Right kidney (tissue), 1 donor: ENCODE measurements around the gene RASGRF1.
A peak's percentile ranks its signal among the peaks of the same experiment; 100 is the strongest.
"Not testable (repeated sequence)": the region's sequence is repeated elsewhere in the genome, so short reads cannot be mapped to it uniquely, and the experiment has no call there.

Source experiments
- DNase-seq: peaks from one replicate; pipeline ENCODE4 v3.0.0-alpha.2; 2016

RASGRF1 gene

GRCh38 chr15:79006071-79006470 lies 84.5 kb downstream of the RASGRF1 start:
- no peak for DNase-seq

- no peak for DNase-seq
Observed at GRCh38 chr15:79004336-79004735, 86.2 kb downstream of the RASGRF1 start.

- no peak for DNase-seq
Observed at GRCh38 chr15:79003896-79004295, 86.7 kb downstream of the RASGRF1 start.

- DNase-seq = no peak
Observed at GRCh38 chr15:79003301-79003700, 87.3 kb downstream of the RASGRF1 start.

GRCh38 chr15:79002581-79002980 lies 88.0 kb downstream of the RASGRF1 start:
- no peak for DNase-seq

- DNase-seq = no peak
Observed at GRCh38 chr15:78999636-79000035, 90.9 kb downstream of the RASGRF1 start.

GRCh38 chr15:78998526-78998925 lies 92.1 kb downstream of the RASGRF1 start:
- DNase-seq = no peak

- DNase-seq = no peak
Observed at GRCh38 chr15:78997981-78998499, 92.5 kb downstream of the RASGRF1 start.

- no peak for DNase-seq
Observed at GRCh38 chr15:78996894-78997275, 93.7 kb downstream of the RASGRF1 start.

GRCh38 chr15:78995921-78996893 lies 94.4 kb downstream of the RASGRF1 start:
- DNase-seq = no peak

- DNase-seq = not testable (repeated sequence)
Observed at GRCh38 chr15:78995161-78995560, 95.4 kb downstream of the RASGRF1 start.

GRCh38 chr15:78993931-78994530 lies 96.5 kb downstream of the RASGRF1 start:
- DNase-seq = no peak

- DNase-seq = no peak
Observed at GRCh38 chr15:78993257-78993930, 97.2 kb downstream of the RASGRF1 start.

GRCh38 chr15:78992416-78993256 lies 97.9 kb downstream of the RASGRF1 start:
- DNase-seq = no peak

GRCh38 chr15:78991879-78992278 lies 98.7 kb downstream of the RASGRF1 start:
- DNase-seq = no peak

- DNase-seq = no peak
Observed at GRCh38 chr15:78991476-78991875, 99.1 kb downstream of the RASGRF1 start.

GRCh38 chr15:78990278-78990677 lies 100.3 kb downstream of the RASGRF1 start:
- no peak for DNase-seq

- DNase-seq = no peak
Observed at GRCh38 chr15:78989701-78990240, 100.8 kb downstream of the RASGRF1 start.

GRCh38 chr15:78988361-78988911 lies 102.1 kb downstream of the RASGRF1 start:
- DNase-seq = peak; percentile 42

GRCh38 chr15:78987556-78988360 lies 102.8 kb downstream of the RASGRF1 start:
- no peak for DNase-seq
